ENCODE data around the gene AAK1. TPM values are rescaled to one million over a fixed set of nuclear protein-coding genes. Genes with fewer than 3 reads are reported as not detected.

Gene AAK1
- total RNA-seq, 1 donor from 2014 or later = 20.8 TPM

- no peak for TF ChIP-seq CTCF (IDR thresholded peaks at IDR 0.05)
- TF ChIP-seq EZH2phosphoT487 (IDR thresholded peaks at IDR 0.05) = no peak
- no peak for TF ChIP-seq EZH2 (IDR thresholded peaks at IDR 0.05)
- Histone ChIP-seq H3K27me3 (peaks cover 5% of the 10 kb centered on the region), H3K9me3 (ENCODE audit: low read depth) (no peaks in the 10 kb centered on the region), H3K9ac (peak overlapping the region; percentile 68), H3F3A (ENCODE audit: low read depth) (peaks cover 30% of the 10 kb centered on the region), H3K79me2 (ENCODE audit: low read depth) (peaks cover 56% of the 10 kb centered on the region), H3K4me3 (peak overlapping the region; percentile 99), H3K4me1 (peaks cover 34% of the 10 kb centered on the region), H3K27ac (no peak overlapping the region), H3K4me2 (peak overlapping the region; percentile 94), H3K36me3 (no peaks in the 10 kb centered on the region), H4K20me1 (ENCODE audit: low read depth) (peaks cover 6% of the 10 kb centered on the region), H2AFZ (replicated peaks) (no peak overlapping the region)
- Mint-ChIP-seq H3K27me3 (ENCODE audit: insufficient read depth, low read depth) (peaks cover 8% of the 10 kb centered on the region), H3K27ac (peak overlapping the region; percentile 95), H3K9me3 (no peaks in the 10 kb centered on the region), H3K36me3 (peaks cover 4% of the 10 kb centered on the region), H3K4me1 (peaks cover 38% of the 10 kb centered on the region), H3K4me3 (peak overlapping the region; percentile 99)
- no peak for DNase-seq (ENCODE audit: low spot score)
Measured at GRCh38 chr2:69641887-69642708, 1.4 kb downstream of the AAK1 start.

- Histone ChIP-seq H3K27me3 (peaks cover 5% of the 10 kb centered on the region), H3K9ac (no peak overlapping the region), H4K20me1 (ENCODE audit: low read depth) (peaks cover 6% of the 10 kb centered on the region), H3K4me3 (peak overlapping the region; percentile 99), H3K79me2 (ENCODE audit: low read depth) (peaks cover 59% of the 10 kb centered on the region), H3K27ac (no peak overlapping the region), H3K9me3 (ENCODE audit: low read depth) (no peaks in the 10 kb centered on the region), H2AFZ (replicated peaks) (no peak overlapping the region), H3K36me3 (no peaks in the 10 kb centered on the region), H3K4me2 (peak overlapping the region; percentile 94), H3F3A (ENCODE audit: low read depth) (peaks cover 30% of the 10 kb centered on the region), H3K4me1 (peaks cover 34% of the 10 kb centered on the region)
- H3K27ac Mint-ChIP-seq = peak overlapping the region; percentile 30
- no peak for DNase-seq (ENCODE audit: low spot score)
- peaks cover 5% of the 10 kb centered on the region for H3K36me3 Mint-ChIP-seq
- peaks cover 6% of the 10 kb centered on the region for H3K27me3 Mint-ChIP-seq (ENCODE audit: insufficient read depth, low read depth)
- TF ChIP-seq CTCF (IDR thresholded peaks at IDR 0.05) = no peak
- no peaks in the 10 kb centered on the region for H3K9me3 Mint-ChIP-seq
- H3K4me3 Mint-ChIP-seq = peak overlapping the region; percentile 99
- peaks cover 38% of the 10 kb centered on the region for H3K4me1 Mint-ChIP-seq
Measured at GRCh38 chr2:69641471-69641870, 2.1 kb downstream of the AAK1 start.

GRCh38 chr2:69639266-69639665 lies 4.3 kb downstream of the AAK1 start:
- Histone ChIP-seq H3K36me3 (no peaks in the 10 kb centered on the region), H4K20me1 (ENCODE audit: low read depth) (peaks cover 6% of the 10 kb centered on the region), H3K9ac (no peak overlapping the region), H3K9me3 (ENCODE audit: low read depth) (no peaks in the 10 kb centered on the region), H3K4me1 (peaks cover 27% of the 10 kb centered on the region), H3K79me2 (ENCODE audit: low read depth) (peaks cover 69% of the 10 kb centered on the region), H3K27me3 (no peaks in the 10 kb centered on the region), H3K4me3 (no peak overlapping the region), H2AFZ (replicated peaks) (no peak overlapping the region), H3K4me2 (peak overlapping the region; percentile 36), H3K27ac (no peak overlapping the region), H3F3A (ENCODE audit: low read depth) (peaks cover 25% of the 10 kb centered on the region)
- peak; percentile 15 for DNase-seq (ENCODE audit: low spot score)
- TF ChIP-seq CTCF (IDR thresholded peaks at IDR 0.05) = no peak
- peaks cover 2% of the 10 kb centered on the region for H3K27me3 Mint-ChIP-seq (ENCODE audit: insufficient read depth, low read depth)
- no peak overlapping the region for H3K4me3 Mint-ChIP-seq
- H3K9me3 Mint-ChIP-seq = no peaks in the 10 kb centered on the region
- peaks cover 7% of the 10 kb centered on the region for H3K36me3 Mint-ChIP-seq
- peaks cover 25% of the 10 kb centered on the region for H3K4me1 Mint-ChIP-seq
- H3K27ac Mint-ChIP-seq = no peak overlapping the region

Data from neural progenitor cell (in vitro differentiated cells).